ENCODE results near the gene COL23A1.

The COL23A1 gene

DNA sequence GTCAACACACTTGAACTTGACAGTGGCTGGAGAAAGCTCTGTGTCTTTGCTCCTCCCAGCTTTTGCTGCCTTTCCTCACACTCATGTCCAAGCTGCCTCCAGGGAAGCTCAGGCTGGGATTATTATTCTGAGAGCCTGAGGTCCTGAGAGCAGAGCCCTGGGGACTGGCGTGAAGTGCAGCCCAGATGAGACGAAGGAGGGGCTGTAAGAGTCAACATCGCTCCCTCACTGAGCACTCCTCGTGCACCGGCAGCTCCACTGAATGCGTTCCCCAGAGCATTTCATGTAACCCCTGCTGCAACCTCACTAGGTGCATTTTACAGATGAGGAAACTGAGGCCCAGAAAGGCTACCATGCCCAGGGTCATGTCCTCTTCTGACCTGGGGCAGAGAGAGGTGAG, 294.1 kb downstream of the COL23A1 start:
- in situ Hi-C loops (cut with HindIII; ENCODE audit: low sequenced_read_pairs), result loop anchor here (25.0 kb wide), 2 partner anchors 91 to 1191 kb away; no protein-coding TSS in a partner anchor

DNA sequence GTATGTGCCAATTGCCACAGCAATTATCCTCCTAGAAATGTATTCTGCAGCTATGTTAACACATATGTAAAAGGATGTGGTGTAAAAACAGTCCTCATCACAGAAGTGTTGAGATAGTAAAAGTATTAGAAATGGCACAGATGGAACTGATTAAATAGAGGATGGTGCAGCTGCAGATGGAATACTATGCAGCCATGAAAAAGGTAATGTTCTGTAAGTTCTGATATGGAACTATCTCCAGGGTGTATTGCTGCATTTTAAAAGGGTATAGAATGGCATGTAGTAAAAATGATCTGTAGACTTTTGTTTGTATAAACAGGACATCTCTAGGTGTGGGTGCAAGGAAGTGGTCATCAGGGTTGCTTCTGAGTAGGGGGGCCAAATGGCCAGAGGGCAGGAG, 294.6 kb downstream of the COL23A1 start:
- in situ Hi-C loops (cut with HindIII; ENCODE audit: low sequenced_read_pairs), result loop anchor here (25.0 kb wide), 2 partner anchors 92 to 1192 kb away; no protein-coding TSS in a partner anchor

DNA sequence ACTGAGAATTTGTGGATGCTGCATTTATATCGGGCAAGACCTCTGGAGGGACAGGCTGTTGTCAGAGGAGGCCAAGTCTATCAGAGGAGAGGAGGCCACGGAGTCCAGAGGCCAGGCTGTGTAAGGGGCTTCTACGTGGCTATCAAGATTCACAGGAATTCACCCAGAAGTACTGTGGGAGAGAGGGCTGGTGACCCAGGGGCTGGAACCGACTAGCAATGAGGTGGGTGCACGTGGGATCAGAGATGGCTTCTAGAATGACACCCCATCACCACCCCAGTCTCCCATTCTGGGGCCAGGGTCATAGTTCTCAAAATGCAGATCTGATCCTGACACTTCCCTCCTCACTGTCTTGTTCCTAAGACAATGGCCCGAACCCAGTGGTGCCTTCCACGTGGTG, 296.4 kb downstream of the COL23A1 start:
- in situ Hi-C loops (cut with HindIII; ENCODE audit: low sequenced_read_pairs), result loop anchor here (25.0 kb wide), 2 partner anchors 93 to 1193 kb away; no protein-coding TSS in a partner anchor

DNA sequence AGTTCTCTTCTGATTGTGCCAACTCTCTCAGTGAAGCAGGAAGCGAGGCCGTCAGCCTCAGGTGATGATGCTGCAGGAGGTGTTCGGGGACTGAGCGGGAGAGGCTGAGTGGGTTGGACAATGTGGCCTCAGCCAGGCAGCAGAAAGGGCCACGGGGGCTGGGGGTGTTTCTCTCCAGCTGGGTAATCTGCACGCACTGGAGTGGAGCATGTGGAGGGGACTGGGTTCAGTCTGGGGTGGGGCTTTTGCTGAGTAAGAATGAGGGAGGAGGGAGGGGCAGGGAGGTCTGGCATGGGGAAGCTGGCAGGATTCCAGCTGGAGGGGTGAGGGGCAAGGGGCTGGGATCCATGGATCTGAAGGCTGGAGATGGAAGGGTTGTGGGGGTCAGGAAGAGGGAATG, 296.8 kb downstream of the COL23A1 start:
- in situ Hi-C loops (cut with HindIII; ENCODE audit: low sequenced_read_pairs), result loop anchor here (25.0 kb wide), 2 partner anchors 94 to 1194 kb away; no protein-coding TSS in a partner anchor

DNA sequence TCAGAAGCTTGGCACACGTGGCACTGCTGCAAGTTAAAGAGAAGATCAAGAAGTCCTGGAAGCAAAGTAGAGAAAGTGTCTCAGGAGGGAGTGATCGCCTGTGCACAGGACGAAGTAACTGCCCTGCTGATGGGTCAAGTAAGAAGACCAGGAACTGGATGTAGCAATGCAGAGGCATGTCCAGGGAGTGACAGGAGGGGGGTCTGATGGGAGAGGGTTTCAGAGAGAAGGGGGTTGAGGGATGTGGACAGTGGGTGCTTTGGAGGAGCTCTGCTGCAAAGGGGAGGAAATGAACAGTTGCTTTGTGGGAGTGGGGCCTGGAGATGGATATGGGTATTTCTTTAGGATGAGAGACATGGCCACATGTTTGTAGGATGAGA, 297.4 kb downstream of the COL23A1 start:
- in situ Hi-C loops (cut with HindIII; ENCODE audit: low sequenced_read_pairs), result loop anchor here (25.0 kb wide), 2 partner anchors 94 to 1194 kb away; no protein-coding TSS in a partner anchor

DNA sequence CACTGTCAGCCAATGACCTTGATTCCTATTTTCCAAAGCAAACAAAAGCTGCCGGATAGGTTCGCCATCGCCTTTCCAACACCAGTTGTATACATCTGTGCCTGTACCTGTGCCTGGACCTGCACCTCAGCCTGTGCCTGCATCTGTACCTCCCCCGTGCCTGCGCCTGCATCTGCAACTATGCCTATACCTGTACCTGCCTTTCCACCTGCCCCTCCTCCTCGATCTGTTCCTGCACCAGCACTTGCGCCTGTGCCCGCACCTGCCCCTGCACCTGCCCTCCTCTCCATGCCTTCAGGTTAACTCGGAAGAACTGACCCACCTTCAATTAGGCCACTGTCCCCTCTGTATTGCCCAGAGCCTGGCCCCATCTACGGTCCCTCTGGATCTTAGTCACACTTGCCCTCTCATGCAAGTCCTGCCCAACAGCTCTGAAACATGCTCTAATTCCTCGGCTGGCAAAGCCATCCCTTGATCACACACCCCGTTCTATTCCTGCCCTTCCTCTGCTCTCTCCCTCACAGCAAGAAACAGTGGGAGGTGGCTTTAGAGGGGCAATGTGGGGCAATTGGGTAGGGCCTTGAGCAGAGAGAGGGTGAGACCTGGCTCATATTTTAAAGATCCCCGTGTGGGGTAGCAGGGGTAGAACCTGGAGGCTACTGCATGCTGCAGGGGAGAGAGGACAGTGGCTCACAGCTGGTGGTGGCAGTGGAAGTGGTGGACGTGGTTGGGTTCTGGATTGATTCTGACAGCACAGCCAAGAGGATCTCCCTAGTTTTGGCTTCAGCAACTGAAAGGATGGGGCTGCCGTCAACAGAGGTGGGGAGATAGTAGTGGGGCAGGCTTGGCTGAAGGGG, 298.0 kb downstream of the COL23A1 start:
- in situ Hi-C loops (cut with HindIII; ENCODE audit: low sequenced_read_pairs), result loop anchor here (25.0 kb wide), 2 partner anchors 95 to 1195 kb away; no protein-coding TSS in a partner anchor

DNA sequence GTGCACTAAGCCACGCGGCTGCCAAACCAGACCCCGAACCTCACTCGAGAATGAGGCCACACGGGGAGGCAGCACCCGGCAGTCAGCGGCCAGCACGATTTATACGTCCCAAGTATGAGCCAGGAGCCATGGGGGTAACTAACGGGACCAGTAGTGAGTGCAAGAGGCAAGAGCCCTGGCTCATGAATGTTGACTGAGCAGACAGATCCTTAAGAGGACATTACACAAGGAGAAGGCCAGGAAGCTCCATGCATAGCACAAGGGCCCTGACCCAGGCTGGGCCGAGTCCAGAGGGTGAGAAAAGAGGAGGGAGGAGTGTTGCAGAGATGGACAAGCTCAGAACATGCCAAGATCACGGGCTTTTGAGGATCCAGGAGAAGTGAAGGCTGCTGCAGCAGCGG, 299.0 kb downstream of the COL23A1 start:
- in situ Hi-C loops (cut with HindIII; ENCODE audit: low sequenced_read_pairs), result loop anchor here (25.0 kb wide), 2 partner anchors 96 to 1196 kb away; no protein-coding TSS in a partner anchor

DNA sequence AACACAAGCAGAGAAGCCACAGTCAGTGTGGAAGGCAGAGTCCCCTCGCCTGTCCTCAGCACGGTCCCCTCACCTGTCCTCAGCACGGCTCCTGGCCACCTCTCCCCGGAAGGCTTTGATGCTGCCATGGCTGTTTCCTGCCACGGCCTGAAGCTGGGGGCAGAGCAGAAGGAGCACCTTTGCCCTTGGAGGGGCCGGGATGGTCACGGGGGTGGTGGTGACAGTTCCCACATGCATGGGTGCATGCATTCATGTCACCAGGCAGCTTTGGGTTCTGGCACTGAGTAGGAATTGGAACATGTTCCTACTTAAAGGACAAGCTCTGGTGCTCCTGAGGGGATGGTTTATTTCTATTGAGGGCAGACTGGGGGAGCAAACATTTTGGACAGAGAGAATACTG, 299.8 kb downstream of the COL23A1 start:
- in situ Hi-C loops (cut with HindIII; ENCODE audit: low sequenced_read_pairs), result loop anchor here (25.0 kb wide), 2 partner anchors 97 to 1197 kb away; no protein-coding TSS in a partner anchor

DNA sequence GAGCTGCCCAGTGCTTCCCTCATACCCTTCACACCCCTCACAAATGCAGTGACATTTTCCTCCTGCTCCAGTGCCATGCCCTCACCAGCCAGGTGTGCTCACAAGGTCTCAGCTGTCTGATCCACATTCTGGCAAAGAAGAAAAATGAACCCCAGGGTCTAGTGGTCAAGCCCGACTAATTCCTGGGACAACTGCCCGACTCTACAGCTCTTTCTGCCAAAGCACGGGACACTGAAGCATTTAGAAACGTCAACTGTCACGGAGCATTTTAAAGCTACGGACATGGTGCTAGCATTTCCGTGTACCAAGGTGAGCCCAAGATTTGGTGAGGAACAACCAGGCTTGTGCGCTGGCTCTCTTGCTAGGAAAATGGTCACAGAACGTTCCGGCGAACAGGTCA, 300.8 kb downstream of the COL23A1 start:
- in situ Hi-C loops (cut with HindIII; ENCODE audit: low sequenced_read_pairs), result loop anchor here (25.0 kb wide), 2 partner anchors 98 to 1198 kb away; no protein-coding TSS in a partner anchor

DNA sequence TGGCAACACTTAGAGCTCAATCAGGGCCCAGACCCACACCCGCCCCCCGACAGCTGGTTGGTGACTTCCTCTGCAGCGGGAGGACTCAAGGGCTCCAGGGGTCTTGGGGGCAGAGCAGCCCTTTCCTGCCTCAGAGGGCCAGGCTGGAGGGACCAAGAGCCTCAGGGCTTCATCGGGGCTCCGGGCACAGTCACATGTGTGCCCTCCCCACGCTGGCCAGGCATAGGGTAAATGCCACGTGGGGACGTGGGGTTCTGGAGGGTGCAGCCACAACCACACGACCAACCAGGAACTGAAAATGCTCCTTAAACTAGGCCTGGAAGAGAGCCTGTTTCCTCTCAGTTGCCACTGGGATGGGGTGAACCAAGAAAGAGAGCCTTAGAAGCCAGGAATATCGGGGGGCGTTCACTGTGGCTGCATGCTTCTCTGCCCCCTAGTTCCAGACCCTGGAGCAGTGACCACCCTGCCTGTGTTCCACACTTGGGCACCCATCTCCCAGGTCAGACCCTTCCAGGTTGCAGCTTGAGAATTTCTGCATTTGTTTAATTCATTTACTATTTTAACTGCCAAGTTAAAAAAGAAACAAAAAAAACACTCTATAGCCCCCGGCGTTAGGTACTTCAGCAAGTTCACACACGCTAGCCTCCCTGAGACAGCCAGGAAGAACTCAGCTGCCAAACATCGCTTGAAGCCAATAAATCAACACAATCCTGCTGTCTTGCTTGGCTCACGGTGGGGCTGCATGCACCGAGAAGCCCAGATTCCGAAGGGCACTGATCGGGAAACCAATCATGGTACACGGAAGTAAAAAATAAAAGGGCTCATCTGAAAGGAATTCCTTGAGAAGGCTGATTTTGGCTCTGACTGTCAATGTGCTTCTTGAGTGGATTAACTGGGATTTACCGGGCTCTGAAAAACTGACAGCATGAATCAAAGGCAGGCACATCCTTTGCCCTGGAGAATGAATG, 301.5 kb downstream of the COL23A1 start:
- in situ Hi-C loops (cut with HindIII; ENCODE audit: low sequenced_read_pairs), result loop anchor here (25.0 kb wide), 2 partner anchors 99 to 1199 kb away; no protein-coding TSS in a partner anchor

DNA sequence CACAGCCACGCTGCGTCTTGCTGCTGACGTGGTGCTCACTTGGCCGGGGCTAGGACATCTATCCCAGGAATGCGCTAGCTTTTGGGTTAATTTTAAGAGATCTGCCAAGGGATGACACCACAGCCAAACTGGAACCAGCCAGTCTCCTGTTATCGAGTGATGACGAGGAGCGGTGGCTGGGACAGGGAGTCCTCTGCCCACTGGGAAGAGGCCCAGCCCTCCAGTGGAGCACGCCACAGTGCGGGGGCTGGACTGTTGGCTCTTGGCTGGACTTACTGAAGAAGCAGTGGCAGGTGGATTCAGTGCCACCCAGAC, 302.4 kb downstream of the COL23A1 start:
- in situ Hi-C loops (cut with HindIII; ENCODE audit: low sequenced_read_pairs), result loop anchor here (25.0 kb wide), 2 partner anchors 100 to 1200 kb away; no protein-coding TSS in a partner anchor

DNA sequence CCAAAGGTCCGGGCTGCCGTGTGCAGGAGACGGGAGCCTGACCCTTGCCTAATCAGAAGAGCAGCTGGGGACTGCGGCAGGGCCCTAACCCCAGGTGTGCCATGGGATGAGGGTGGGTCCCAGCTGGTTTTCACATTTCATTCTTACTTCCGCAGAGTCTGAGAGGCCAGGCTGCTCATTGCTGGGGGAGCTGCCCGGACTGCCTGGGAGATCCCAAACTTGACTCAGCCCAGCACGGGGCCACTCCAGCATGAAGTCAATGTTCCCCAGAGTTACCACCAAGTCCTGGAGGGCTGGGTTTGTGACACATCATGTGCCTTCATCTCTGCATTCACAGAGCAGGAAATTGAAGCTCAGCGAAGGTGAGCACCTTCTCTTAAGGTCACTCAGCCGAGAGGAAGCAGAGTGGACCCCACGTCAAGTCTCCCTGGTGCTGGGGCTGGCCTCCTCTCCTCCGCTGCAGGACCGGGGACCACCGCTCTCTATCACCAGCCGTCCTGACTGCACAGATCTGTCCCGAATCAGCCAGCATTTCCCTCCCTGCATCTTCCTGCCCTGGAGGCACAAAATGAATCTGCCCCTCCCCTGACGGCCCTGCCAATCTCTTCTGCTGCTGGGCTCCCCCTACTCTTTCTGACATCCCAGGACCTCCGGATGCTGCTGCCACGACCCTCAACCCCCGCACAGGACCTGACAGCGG, 303.0 kb downstream of the COL23A1 start:
- in situ Hi-C loops (cut with HindIII; ENCODE audit: low sequenced_read_pairs), result loop anchor here (25.0 kb wide), 2 partner anchors 100 to 1200 kb away; no protein-coding TSS in a partner anchor

DNA sequence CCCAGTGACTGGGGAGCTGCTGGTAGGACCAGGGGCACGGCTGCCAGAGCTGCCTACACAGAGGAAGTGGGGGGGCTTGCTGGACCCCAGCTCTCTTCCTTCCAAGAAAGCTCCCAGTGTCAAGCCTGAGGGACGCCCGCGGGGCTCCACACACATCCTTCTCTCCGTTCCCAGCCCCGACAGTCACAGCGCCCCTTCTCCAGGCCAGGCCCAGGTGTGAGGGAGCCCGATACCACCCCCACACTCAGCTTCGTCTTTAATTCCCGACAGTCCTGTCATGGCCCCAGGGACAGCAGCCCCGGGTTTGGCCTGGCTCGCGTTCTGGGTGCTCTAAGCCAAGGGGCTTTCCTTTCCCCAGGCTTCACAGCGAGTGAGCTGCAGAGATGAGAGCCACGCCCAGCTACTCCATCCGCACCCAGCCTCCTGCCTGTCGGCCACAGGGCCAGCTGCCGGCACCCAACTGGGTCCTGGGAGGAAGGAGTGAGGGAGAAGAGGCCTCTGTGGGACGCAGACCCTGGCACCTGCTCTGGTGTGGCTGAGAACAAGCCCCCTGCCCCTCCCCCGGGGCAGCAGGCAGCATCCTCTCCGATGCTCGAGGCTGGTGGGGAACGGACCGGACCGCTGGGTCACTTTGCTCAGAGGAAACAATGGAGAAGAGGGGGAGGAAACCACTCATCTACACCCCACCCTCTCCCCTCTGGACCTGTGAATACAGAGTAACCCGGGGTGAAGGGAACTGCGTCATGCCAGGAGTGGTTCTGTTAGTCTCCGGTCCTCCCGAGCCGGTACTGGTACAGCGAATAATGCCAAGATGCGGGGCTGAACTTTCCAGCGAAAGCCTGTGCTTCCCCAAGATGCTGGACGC, 303.7 kb downstream of the COL23A1 start:
- in situ Hi-C loops (cut with HindIII; ENCODE audit: low sequenced_read_pairs), result loop anchor here (25.0 kb wide), 2 partner anchors 101 to 1201 kb away; no protein-coding TSS in a partner anchor

DNA sequence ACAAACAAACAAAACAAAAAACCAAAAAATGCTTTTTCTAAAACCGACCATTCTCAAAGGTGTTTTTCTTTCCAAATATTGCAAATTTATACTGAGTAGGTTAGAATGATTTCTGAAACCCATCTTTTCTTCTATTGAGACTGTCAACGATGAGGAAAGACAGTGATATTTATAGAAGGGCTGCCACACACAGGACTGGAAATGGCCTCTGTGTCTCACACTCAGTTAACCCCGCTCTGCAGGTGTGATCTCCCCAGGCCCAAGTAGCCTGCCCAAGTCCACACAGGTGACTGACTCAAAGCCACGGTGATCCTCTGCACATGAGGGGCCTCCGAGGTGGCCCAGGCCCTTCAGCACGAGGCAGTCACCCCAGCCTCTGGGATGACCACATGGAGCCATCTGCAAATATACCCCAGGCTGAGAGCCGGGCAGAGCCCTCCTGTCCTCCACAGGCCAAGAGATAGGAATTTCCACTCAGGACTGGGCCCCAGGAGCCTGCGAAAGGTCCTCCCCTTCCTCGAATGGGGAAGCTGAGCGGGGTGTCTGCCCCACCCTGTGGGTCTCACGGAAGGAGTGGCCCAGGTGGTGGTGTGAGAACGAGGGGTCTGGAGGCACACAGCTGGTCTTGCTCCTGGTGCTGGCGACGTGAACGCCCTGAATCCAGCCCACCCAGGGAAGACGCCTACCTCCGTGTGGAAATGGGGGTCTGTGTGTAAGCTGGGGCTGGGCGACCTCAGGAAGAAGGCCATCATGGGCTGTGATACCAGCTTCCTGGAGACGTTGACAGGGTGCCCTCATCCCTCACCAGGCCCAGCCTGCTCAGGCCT, 304.6 kb downstream of the COL23A1 start:
- in situ Hi-C loops (cut with HindIII; ENCODE audit: low sequenced_read_pairs), result loop anchor here (25.0 kb wide), 2 partner anchors 102 to 1202 kb away; no protein-coding TSS in a partner anchor

DNA sequence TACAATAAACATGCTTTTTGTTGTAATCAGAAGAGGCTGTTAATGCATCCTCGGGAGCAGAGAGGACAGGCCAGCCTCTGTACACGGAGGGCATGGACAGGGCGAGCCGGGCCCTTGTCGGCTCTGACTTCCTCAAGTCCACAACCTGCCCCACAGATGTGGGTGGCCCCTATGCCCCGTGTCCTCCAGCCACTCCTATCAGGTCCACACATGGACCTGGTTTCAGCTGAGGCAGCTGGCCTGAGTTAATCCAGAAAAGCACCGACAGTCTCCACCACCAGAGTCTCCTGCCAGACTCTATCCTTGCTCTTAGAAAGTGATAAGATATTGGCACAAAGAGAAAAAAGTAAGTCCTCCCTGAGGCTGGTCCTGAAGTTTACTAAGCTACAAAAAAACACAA, 305.2 kb downstream of the COL23A1 start:
- in situ Hi-C loops (cut with HindIII; ENCODE audit: low sequenced_read_pairs), result loop anchor here (25.0 kb wide), 2 partner anchors 102 to 1202 kb away; no protein-coding TSS in a partner anchor

DNA sequence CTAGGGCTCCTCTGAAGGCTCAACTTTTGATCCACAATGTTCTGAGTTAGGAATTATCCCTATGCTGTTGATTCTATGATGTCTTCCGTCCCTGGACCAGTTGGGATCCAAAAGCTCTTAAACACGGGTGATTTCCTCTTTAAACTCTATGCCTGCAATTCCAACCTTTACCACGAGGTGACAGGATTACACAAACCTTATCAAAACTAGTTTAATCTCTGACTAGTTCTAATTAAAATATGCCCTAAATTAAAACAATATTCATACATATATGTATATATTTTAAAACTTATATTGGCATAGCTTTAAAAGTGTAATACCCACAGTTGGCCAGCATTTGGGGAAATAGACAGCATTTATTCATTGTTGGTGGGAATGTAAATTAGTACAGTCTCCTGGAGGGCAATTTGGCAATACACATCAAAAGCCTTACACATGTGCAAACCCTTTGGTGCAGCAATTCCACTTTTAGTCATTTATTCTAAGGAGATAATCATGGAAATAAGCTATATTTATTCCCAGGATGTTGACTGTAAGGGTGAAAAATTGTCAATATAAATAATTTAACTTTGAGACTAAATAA, 306.0 kb downstream of the COL23A1 start:
- in situ Hi-C loops (cut with HindIII; ENCODE audit: low sequenced_read_pairs), result loop anchor here (25.0 kb wide), 2 partner anchors 103 to 1203 kb away; no protein-coding TSS in a partner anchor

DNA sequence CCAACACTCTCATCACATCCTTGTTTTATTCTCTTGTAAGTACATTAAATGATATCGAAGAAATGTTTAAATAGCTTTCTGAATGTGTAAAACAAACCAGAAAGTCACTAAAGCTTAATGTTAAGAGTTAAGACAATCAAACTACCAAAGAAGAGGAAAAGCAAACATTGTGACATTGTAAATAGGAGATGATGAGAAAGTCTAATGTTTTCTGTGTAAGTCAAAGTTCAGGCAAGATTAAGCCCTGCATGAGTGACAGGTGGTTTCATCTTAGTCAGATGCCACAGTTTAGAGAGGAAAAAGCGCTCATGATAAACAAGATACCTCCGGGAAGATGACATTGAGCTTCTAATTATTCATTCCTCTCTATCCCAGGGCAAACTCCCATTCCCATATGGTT, 306.7 kb downstream of the COL23A1 start:
- in situ Hi-C loops (cut with HindIII; ENCODE audit: low sequenced_read_pairs), result loop anchor here (25.0 kb wide), 2 partner anchors 104 to 1204 kb away; no protein-coding TSS in a partner anchor

DNA sequence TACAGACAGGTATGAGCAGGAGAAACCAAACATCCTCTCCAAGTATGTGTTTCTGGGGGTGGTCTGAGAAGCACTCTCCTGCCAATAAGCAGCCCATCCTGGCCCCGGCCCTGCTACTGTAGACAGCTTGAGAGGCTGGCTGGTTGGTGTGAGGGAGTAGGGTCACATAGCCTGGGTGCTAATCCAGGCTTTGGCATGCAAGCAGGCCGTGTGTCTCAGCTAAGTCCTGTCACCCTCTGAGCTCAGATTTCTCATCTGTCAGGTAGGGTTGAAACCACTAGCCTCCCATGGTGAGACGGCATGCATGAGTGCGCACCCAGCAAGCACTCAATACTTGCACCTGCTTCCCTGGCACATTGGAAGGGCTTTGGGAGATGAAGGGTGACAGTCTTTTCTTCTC, 307.8 kb downstream of the COL23A1 start:
- in situ Hi-C loops (cut with HindIII; ENCODE audit: low sequenced_read_pairs), result loop anchor here (25.0 kb wide), 2 partner anchors 105 to 1205 kb away; no protein-coding TSS in a partner anchor

Data from DLD1 (cell line).